Measurements from ENCODE around the gene GP1BA. TPM values are rescaled to one million over a fixed set of nuclear protein-coding genes. Genes with fewer than 3 reads are reported as not detected.
A peak's percentile ranks its signal among the peaks of the same experiment; 100 is the strongest.
"Not testable (repeated sequence)": the region's sequence is repeated elsewhere in the genome, so short reads cannot be mapped to it uniquely, and the experiment has no call there.

Gene GP1BA
- total RNA-seq, 1 experiment from 2014 or later: not detected

DNA sequence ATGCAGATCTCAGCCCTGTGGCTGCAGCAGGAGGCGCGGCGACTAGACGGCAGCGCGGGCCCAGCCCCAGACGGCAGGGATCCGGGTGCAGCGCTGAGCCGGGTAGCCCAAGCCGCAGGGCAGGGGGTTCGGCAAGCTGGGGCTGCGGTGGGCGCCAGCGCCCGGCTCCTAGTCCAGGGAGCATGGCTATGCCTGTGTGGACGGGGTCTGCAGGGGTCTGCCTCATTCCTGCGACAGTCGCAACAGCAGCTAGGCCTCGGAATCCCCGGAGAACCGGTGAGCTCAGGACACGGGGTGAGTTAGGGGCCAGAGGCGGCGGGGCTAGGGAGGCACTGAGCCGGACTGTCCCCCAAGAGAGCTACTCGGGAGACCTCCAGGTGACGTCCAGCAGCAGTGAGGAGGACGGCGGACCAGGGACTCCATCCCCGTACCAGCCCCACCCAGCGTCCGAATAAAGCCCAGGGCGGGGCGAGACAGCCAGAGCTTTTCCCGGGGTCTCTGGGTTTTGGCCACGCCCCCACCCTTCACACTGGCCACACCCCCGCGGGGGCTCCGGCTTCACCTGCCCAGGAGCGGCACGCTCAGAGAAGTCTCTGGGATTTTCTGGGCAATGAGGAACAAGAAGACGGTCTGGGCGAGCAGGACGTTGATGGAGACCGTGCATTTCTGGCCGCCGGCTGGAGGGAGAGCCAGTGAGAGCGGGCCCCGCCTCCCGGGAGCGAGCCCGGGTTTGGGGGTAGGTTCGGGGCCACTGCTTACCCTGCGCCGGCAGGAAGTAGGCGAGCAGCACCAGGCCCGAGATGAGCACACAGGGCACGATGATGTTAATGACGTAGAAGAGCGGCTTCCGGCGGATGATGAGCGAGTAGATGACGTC lies 31.6 kb upstream of the GP1BA start:
- in situ Hi-C loops (cut with HindIII; ENCODE audit: low sequenced_read_pairs): no loop called here
- peak; percentile 17 for DNase-seq (ENCODE audit: low spot score)

- no peak for DNase-seq (ENCODE audit: low spot score)
- in situ Hi-C loops (cut with HindIII; ENCODE audit: low sequenced_read_pairs): no loop called here
Measured at GRCh38 chr17:4901108-4901647, 30.9 kb upstream of the GP1BA start.

GRCh38 chr17:4901648-4902344 lies 30.3 kb upstream of the GP1BA start:
- in situ Hi-C loops (cut with HindIII; ENCODE audit: low sequenced_read_pairs): no loop called here
- DNase-seq (ENCODE audit: low spot score): peak; percentile 19

DNA sequence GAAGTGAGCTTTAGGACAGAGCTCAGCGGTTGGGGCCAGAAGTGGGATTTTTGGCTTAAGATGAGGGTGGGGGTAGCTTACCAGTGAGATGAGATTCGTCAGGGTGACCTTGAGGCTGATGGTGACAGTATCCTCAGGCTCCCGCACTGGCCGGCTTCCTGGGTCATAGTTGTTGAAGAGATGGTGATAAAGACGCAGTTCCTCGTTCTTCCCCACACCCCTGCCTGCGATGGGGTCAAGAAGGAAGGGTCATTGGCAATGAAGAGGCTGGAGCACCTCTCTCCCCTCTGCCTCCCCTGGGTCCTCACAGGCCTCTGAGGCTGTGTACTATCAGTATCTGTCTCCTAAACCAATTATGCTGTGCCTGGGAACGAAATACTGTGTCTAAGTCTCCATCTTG lies 29.5 kb upstream of the GP1BA start:
- in situ Hi-C loops (cut with HindIII; ENCODE audit: low sequenced_read_pairs): no loop called here
- DNase-seq (ENCODE audit: low spot score): no peak

DNA sequence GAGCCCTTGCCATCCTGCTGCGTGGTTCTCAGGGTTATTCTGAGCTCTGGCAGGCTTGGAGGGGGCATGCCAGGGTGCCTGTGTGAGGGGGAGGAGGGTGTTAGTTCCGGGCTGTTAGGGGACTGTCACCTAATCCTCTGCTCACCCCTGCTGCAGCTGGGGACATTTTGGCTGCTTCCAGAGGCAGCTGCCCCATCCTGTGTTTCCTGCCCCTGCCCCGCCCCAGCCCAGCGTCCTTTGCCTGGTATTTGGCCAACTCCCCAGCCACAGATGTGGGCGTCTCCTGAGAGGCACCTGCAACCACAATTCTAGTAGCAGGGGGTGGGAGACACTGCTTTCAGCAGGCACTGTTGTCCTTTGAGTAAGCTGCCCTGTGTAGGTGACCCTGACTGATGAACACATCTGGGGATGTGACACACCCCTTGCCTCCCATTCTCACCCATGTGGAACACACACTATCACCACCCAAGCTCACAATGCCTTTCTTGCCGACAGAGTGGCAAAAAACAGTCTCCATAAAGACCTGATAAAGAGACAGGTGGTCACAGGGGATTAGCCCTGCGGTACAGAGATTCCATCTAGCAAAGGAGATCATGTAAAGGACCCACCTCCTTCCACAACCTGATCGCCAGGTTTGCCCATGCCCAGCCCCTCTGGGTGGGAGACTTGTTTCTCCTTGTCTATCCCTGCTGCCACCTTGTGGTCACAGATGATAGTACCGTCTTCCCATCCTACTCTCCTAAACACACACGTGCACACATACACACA lies 28.8 kb upstream of the GP1BA start, which contains the start of gene CHRNE:
TSS of gene CHRNE (minus strand) at position 48 of the 768 bp plus-strand sequence. CDS start at position 13, 35 bp downstream.
- in situ Hi-C loops (cut with HindIII; ENCODE audit: low sequenced_read_pairs): no loop called here
- peak; percentile 90 for DNase-seq (ENCODE audit: low spot score)

DNA sequence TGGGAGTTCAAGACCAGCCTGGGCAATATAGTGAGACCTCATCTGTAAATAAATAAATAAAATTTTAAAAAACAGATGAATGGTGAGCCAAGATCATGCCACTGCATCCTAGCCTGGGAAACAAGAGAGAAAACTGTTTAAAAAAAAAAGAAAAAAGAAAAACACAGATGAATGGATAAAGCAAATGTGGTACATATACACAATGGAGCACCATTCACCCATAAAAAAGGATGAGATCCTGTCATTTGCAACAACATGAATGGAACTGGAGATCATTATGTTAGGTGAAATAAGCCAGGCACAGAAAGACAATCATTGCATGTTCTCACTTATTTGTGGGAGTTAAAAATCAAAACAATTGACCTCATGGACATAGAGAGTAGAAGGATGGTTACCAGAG lies 25.4 kb upstream of the GP1BA start:
- in situ Hi-C loops (cut with HindIII; ENCODE audit: low sequenced_read_pairs); DNase-seq (ENCODE audit: low spot score): not testable (repeated sequence)

DNA sequence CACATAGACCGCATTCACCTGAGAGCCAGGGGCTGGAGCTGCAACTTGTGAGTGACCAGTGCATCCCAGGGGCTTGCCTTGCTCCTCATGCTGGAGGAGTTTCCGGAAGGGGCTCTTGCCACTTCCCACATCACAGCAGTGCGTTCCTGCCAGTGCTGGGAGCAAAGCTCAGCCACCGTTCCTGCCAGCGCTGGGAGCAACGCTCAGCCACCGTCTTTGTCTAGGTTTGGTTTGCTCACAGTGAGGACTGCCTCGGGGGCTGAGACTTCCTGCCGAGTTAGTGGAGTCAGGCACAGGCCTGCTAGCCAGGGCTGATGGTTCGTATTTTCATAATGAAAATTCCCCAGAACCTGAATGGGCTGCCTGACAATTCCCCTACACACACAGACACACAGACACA lies 23.8 kb upstream of the GP1BA start:
- in situ Hi-C loops (cut with HindIII; ENCODE audit: low sequenced_read_pairs): no loop called here
- DNase-seq (ENCODE audit: low spot score): no peak

DNA sequence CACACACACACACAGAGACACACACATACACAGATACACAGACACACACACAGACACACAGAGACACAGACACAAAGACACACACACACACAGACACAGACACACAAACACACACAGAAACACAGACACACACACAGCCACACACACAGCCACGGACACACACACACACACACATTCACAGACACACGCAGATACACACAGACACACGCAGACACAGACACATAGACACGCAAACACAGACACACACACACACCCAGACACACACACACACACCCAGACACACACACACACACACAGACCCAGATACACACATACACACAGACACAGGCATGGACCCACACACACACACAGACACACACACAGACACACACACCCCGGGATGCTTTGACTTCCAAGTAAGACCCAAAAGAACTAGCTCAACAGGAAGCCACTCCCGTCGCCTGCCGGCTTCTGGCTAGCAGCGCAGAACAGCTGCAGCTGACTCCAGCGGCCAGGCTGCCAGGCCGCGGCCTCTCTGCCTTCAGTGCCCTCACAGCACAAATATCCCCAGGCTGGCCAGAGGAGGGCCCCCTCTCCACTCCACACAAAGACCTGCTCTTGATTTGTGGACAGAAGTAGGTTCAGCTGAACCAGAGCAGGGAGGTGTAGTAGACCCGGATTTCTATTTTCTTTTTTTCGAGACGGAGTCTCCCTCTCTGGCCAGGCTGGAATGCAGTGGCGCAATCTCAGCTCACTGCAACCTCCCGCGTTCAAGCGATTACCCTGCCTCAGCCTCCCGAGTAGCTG lies 23.2 kb upstream of the GP1BA start:
- in situ Hi-C loops (cut with HindIII; ENCODE audit: low sequenced_read_pairs): no loop called here

DNA sequence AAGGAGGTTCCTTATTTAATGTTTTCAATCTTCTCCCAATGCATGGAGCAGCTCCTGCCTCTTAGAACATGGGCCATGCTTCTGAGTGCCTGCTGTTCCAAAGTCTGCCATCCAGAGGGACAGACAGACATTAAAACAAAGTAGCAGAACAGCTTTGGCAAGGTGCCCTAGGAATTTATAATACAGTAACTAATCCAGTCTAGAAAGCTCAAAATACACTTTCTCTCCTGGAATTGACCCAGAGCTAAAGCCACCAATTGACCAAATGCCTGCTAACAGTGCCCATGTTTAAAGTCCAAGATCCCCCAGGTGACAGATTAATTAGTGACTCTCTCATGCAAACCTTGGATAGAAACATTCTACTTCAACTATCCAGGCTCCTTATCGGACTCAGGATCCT lies 18.1 kb upstream of the GP1BA start:
- in situ Hi-C loops (cut with HindIII; ENCODE audit: low sequenced_read_pairs): no loop called here

More for the DNA sequence above, 23.2 kb upstream of the GP1BA start:
- DNase-seq (ENCODE audit: low spot score): peak; percentile 80

GRCh38 chr17:4914551-4914950 lies 17.5 kb upstream of the GP1BA start:
- DNase-seq (ENCODE audit: low spot score); in situ Hi-C loops (cut with HindIII; ENCODE audit: low sequenced_read_pairs): not testable (repeated sequence)

More for the DNA sequence above, 18.1 kb upstream of the GP1BA start:
- DNase-seq (ENCODE audit: low spot score): no peak

GRCh38 chr17:4919511-4920047 lies 12.5 kb upstream of the GP1BA start:
- in situ Hi-C loops (cut with HindIII; ENCODE audit: low sequenced_read_pairs): no loop called here
- no peak for DNase-seq (ENCODE audit: low spot score)

DNA sequence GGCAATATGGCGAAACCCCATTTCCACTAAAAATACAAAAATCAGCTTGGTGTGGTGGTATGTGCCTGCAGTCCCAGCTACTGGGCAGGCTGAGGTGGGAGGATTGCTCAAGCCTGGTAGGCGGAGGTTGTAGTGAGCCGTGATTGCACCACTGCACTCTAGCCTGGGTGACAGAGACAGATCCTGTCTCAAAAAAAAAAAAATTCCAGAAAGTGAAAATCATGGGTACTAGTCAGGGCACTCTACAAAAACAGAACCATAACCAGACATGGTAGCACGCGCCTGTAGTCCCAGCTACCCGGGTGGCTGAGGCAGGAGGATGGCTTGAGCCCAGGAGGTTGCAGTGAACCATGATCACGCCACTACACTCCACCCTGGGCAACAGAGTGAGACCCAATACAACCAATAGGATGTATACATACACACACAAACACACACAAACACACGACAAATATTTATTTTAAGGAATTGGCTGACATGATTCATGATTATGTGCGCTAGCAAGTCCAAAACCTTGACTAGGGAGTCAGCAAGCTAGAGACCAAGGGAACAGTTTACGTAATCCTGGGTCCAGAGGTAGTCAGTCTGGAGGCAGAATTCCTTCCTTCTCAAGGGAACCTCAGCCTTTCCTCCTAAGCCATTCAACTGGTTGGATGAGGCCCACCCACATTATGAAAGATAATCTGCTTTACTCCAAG lies 11.6 kb upstream of the GP1BA start:
- DNase-seq (ENCODE audit: low spot score): no peak
- in situ Hi-C loops (cut with HindIII; ENCODE audit: low sequenced_read_pairs): no loop called here

- in situ Hi-C loops (cut with HindIII; ENCODE audit: low sequenced_read_pairs): no loop called here
Measured at GRCh38 chr17:4921320-4921719, 10.8 kb upstream of the GP1BA start.

GRCh38 chr17:4926577-4927335 lies 5.3 kb upstream of the GP1BA start:
- DNase-seq (ENCODE audit: low spot score); in situ Hi-C loops (cut with HindIII; ENCODE audit: low sequenced_read_pairs): not testable (repeated sequence)

More at GRCh38 chr17:4921320-4921719, 10.8 kb upstream of the GP1BA start:
- no peak for DNase-seq (ENCODE audit: low spot score)

GRCh38 chr17:4928881-4929280 lies 3.2 kb upstream of the GP1BA start:
- DNase-seq (ENCODE audit: low spot score): no peak
- in situ Hi-C loops (cut with HindIII; ENCODE audit: low sequenced_read_pairs): no loop called here

DNA sequence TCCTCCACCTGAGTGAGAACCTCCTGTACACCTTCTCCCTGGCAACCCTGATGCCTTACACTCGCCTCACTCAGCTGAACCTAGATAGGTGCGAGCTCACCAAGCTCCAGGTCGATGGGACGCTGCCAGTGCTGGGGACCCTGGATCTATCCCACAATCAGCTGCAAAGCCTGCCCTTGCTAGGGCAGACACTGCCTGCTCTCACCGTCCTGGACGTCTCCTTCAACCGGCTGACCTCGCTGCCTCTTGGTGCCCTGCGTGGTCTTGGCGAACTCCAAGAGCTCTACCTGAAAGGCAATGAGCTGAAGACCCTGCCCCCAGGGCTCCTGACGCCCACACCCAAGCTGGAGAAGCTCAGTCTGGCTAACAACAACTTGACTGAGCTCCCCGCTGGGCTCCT lies 679 bp downstream of the GP1BA start:
- in situ Hi-C loops (cut with HindIII; ENCODE audit: low sequenced_read_pairs): no loop called here
- no peak for DNase-seq (ENCODE audit: low spot score)

GRCh38 chr17:4933646-4934045 lies 1.6 kb downstream of the GP1BA start:
- in situ Hi-C loops (cut with HindIII; ENCODE audit: low sequenced_read_pairs): no loop called here
- DNase-seq (ENCODE audit: low spot score): no peak
